ENCODE data around the gene DOCK8.

DOCK8 gene

DNA sequence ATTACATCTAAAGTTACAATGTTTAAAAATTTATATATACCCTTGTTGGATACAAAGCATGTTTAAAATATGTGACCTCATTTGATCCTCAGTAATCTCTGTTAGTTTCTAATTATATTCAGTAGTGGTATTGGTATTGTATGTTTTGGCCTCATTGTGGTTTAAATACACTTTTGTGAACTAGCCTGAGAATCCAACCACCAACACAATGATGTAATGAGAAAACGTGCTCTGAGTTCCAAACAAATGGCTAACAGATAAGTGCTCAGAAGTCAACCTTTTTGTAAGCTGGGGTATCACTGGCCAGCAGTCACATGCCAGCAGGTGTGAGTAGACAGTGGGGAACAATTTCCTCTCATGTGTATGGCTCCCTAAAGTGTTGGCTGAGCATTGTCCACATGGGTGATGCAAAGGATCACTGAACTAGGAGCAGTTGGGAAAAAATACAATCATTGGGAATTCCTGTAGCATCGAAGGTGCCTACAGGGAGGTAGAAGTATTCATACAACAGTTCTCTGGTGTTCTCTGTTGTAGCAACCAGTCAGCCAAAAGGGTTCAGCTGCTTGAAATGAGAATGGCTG is 56.1 kb downstream of the DOCK8 start:
- no peak for DNase-seq

DNA sequence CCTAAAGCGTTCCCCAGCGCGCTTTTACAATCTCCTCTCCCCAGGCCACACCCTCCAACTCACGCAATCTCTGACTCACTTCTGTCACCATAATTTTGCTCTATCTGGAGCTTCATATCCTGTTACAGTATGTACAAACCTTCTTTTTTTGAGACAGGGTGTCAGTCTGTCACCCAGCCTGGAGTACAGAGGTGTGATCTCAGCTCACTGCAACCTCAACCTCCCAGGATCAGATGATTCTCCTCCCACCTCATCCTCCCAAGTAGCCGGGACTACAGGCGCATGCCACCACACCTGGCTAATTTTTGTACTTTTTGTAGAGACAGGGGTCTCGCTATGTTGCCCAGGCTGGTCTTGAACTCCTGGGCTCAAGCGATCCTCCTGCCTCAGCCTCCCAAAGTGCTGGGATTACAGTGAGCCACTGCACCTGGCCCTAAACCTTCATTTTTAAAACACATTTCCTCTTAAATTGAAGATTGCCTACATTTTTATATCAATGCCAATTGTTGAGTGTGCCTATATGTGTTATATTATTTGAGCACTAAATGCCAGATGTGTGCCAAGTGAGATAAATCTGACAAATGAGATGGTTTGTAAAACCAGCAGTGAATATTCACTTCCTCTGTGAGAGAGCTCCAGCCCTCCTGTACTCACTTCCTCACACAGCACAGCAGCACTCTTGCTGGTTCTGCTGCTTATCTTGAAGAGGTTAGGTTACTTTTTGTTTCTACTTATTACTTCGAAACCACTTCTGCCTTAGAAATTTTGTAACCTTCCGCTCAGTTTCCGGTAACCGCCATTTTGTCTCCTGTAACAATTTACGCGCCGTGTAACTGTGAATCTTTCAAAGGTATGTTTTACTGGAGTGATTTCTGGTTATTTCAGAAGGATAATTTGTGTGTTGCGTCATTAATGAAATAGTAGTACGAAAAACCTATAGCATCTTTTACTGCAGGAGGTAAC is 57.9 kb downstream of the DOCK8 start:
- DNase-seq = no peak

DNA sequence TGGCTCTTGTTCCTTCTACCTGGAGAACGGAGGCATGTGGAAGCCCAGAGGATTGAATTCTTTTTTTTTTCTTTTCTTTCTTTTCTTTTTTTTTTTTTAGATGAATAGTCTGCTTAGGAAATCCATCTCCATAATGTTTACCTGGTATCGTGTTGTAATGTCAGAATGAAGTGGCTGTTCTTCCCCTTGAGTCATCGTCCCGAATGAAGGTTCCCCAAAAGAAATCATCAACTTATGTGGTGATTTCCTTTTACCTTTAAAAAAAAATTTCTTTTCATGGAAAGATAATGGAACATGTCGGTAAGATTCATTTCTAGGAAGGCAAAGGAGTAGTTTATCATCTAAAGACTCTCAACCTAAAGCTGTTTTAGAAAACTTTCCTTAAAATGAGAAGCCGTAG is 59.7 kb downstream of the DOCK8 start:
- no peak for DNase-seq

DNA sequence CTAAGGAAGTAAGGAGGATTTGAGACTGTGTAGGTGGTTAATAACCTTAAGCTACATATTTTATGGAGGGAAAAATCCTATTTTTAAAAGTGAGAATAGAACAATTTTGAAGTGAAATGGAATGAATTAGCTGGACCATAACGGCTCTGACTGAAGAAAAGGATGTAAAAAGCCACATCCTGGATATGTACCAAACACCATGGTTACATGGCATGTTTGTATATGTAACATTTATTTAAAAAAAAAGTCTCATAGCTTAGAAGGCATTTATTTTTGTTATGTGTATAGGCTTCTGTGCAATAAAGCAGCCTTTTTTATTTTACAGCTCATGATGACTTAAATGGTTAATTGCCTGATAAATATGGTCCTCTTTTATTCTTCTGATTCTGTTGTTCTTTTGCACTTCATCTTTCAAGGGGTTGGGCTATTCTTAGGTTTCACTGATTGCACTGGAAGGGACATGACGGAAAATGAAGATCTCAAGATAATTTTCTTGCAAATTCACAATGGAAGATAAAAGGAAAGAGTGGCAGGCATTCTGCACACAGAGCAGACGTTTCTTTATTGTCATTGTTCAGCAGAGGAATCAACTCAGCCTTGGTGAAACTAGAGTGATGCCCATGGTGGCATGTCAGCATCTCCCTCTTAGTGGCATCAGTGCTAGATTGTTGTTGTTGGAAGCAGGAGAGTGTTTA is 63.1 kb downstream of the DOCK8 start:
- no peak for DNase-seq

DNA sequence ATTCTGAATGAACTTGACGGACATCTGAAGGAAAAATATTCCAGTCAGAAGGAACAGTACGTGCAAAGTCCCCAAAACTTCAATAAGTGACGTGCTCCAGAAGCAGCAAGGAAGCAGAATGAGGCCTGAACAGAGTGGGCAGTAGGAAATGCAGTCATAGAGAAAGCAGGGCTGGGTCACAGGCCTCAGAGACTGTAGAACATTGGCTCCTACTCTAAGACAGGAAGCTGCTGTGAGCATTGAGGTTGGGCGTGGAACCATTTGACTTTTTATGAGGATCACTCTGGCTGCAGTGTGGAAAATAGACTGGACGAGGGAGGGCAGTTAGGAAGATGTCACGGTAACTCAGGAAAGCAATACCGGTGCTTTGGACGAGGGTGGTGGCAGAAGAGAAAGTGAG is 64.0 kb downstream of the DOCK8 start:
- DNase-seq = no peak

DNA sequence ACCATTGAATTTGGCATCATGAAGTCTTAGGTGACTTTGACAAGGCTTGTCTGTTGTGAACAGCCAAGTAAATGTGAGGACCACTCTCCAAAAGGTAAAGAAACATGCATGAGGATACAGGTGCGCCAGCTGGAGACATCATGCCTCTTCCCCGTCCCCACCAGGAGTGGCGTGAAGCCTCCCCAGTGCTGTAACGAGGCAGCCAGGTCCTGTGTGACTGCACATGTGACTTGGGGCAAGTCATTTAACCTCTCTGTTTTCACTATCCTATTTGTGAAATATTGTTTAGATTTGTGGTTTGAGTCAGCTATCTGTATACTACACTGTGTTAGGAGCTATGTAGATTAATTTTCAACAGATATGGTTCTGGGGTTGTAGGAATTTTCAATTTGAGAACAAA is 65.0 kb downstream of the DOCK8 start:
- no peak for DNase-seq

DNA sequence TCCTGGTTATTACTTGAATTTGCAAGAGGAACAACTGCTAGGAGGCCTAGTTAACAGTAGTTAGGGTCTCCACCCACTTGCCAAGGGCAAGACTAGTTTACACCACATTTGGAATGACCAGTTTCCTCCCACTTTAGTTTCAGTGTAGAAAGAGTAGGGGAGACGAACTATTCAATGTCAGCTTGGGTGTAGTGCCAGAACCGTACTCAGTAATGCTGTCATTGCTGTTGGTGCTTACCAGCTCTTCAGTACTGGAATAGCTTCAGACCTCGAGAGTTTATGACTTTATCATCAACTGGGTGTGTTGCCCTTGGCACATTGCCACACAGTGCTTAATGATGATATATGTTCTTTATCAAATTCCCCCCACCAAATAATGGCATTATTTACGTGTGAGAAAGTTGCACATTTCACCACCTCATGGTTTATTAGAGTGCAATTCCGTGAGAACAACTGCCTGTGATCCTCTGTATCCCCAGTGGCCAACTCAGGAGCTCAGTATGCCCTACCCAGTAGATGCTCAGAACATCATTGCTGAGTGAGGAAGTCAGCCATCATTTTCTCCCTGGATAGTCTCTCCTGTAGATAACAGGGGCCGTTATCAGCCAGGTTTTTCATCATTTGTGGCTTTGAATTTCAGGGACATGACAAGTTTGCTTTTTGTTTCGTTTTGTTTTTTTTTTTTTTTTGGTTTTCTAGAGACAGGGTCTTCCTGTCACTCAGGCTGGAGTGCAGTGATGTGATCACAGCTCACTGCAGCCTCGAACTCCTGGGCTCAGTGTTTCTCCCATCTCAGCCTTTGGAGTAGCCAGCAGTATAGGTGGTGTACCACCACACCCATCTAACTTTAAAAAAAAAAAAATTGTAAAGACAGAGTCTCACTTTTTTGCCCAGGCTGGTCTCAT is 67.3 kb downstream of the DOCK8 start:
- no peak for DNase-seq

DNA sequence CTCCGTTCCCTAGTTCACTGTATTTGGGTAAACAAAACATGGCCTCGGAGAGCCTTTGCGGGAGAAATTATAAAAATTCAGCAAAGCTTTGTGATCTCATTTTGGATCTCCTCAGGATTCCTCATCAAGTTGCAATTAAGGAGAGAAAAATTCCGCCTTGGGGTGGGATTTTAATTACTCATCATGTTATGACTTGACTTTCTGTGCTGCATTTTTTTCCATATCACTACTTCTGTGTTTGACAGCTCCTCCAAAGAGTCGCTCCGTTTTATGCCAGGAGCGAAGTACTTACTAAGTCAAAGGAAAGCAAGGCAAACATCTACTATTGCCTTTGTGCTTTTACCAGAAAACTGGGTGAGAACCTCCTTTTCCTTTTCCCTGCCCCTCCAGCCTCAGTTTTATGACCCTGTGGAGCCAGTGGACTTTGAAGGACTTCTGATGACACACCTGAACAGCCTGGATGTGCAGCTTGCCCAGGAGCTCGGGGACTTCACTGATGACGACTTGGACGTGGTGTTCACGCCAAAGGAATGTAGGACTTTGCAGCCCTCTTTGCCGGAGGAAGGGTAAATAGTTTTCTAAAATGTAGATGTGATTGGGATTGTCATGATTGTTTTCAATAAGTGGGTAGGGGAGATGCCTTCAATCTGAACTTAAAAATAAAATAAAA is 71.5 kb downstream of the DOCK8 start:
- DNase-seq = no peak

DNA sequence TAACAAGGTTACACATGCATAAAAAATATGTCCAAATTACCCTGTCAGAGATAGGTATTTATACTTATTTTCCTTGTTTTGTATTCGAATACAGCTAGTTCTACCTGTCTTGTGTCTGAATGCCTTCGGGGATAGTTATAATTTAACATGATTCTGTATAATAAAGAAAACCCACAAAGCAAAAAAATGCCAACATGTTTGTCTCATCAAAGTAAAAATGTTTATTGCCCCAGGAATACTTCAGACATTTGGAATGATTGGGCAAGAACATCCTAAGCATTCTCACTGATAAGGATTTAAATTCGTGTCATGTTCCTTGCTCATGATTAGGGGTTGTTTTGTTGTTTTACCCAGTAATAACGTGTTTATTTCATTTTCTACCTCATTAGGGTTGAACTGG is 74.5 kb downstream of the DOCK8 start:
- DNase-seq = no peak

DNA sequence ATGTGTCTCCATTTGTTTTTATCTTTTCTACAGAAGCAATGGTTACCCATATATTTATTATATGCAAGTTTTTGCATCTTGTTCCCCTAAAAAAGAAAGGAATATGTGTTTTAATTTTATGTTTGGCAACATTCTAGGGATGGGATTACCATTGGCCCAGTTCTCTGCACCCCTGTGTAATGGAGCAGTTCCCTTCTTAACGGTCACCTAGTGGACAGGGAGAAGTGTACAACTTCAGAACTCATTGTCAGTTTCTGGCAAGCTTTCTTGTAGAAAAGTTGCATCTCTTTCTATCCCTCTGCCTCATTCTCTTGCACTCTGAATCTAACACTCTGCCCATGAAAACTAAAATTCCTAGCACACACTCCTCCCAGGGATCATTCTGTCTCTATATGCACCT is 78.2 kb downstream of the DOCK8 start:
- no peak for DNase-seq

DNA sequence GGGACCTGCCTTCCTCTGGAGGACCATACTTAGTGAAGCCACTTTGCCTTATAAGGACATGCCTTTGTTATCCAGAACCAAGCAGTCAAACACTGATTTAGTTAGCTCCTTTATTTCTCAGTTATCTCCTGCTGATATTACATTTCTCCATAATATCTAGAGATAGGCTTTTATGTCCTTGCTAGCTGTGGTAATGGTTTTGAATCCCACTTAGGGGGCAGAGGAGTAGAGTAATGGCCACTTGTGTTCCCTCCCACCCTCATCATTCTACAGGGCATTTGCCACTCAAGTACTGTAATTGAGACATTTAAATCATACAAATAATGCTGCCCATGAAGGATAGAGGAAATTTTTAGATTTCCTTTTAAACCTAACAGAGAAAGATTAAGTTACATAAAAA is 80.9 kb downstream of the DOCK8 start:
- DNase-seq = no peak

DNA sequence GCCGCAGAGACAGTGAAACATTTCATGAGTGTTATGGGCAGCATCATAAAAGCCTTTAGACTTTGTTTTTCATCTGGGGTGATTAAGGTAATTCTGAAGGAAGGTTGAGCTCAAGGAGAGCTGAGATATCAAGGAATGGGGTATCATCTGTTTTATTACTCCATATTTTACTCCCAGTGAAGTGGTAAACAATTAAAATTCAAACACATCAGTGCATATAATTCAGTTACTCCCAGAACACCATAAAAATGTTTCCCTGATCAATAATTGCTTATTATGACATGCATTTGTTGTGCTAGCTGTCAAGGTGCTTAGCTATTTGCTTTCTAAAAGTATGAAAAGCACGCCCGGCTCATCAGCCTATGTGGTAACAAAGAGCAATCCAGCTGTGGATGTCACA is 81.7 kb downstream of the DOCK8 start:
- no peak for DNase-seq

DNA sequence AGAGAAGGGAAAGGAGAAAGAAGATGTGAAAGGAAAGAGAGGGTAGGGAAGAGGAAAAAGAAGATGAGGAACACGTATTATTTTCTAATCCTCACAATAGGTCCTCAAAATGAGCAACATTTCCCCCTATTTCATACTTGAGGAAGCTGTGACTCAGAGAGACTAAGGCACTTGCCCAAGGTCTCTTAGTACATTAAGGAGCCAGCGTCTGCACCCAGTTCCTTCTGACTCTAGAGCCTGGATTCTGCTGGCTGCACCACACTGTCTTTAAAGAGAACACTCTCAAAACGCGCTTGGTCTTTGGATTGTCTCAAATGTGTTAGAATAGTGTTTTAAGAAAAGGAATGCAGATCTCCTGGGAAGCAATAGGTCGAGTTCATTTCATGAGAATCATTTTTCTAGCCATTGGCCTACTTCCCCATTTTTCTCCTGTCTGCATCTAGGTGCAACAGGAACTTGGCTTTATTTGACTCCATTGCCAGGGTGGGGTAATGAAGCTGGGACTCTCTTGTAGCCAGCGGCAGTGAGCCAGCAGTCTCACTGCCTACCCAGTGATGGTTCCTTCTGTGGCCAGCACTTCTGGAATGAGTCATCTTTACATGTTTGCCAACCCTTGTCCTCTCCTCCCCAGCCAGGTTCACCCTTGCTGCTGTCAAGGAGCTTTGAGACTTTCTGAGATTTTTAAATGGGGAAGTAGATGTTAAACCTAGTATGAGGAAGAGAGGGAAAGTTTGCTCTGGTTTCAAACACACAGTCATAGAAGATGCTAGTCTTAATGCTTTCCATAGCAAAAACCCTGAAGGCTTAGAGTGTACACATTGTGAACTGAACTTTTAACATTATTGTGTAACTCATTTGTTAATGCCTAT is 82.7 kb downstream of the DOCK8 start:
- DNase-seq = no peak

DNA sequence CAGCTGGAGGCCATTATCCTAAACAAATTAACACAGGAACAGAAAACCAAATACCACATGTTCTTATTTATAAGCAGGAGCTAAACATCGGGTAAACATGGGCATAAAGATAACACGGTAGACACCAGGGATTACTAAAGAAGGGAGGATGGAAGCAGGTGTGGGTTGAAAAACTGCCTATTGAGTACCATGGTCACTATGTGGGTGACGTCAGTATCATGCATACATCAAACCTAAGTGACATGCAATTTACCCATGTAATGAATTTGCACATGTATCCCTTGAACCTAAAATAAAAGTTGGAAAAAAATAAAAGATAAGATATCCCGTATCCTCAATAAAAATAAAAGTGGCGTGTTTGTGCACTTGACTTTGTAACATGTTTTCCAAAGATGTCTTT is 88.8 kb downstream of the DOCK8 start:
- no peak for DNase-seq

DNA sequence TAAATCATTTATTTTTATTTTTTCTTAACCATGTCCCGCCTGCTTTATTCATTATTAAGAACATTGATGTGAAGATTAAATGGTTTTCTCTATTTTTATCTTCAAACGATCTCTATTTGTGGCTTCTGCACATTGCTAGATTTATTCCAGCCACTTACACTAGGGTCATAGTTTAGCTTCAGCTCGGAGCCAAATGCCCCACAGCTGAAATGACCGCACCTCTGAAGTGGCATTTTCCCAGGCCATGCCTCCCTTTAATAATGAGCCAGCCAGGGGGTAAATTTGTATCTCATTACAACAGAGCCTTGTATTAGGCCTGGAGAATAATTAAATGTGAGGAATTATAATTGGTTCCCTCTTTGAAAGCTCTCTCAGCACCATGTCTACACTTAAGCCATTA is 89.4 kb downstream of the DOCK8 start:
- DNase-seq = no peak

DNA sequence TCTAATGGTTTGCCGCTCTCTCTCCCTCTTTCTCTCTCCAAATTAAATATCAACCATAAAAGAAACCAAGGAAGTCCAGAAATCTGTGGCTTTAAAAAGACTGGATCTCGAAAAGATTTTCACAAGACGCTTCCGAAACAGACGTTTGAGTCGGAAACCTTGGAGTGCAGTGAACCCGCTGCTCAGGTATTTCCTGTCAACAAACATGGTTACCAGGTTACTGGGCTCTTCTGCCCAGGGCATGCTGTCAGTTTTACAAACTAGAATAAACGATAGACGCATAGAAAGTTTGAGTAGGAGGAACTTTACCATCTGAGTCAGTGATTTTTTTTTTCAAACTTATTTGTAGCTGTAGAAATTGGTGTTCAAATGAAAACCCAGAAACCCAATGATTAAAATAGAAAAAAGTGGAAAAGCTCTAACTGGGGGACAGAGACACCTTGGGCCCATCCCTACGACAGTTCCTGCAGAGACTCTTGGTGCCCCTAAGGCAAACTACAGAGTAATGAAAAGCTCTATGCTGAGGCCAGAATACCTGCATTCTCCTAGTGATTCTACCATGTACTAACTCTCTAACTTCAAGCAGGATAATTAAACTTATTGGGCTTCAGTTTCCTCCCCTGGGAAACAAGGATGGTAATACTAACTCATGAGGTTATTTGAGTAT is 90.0 kb downstream of the DOCK8 start:
- no peak for DNase-seq

DNA sequence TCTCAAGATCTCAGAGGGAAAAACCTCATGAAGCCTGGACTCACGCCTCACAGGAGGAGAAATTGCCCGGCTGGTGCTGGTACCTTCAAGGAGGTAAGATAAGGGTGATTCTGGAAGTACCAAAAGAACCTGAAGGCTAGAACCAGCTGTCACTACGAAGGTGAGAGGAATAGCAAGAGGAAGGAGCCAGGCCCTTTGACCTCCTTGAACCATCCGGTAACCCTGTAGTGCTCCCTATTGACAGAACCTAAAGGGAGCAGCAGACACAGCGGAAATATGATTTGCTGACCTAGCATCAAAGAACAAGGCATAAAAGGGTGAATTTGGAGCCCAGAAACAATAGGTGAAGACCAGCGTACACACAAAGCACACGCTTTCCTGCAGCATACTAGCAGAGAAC is 92.2 kb downstream of the DOCK8 start:
- no peak for DNase-seq

DNA sequence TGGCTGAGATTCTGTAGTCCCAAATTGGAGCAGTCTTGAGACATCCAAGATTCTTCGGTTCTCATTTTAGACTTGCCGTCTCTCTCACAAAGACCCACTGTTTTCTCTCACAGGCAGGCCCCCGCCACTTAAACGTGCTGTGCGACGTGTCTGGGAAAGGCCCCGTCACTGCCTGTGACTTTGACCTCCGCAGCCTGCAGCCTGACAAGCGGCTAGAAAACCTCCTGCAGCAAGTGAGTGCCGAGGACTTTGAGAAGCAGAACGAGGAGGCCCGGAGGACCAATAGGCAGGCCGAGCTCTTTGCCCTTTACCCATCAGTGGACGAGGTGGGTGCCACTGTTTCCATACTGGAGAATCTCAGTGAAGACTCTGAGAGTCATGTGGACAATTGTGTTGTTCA is 97.2 kb downstream of the DOCK8 start:
- DNase-seq = no peak

DNA sequence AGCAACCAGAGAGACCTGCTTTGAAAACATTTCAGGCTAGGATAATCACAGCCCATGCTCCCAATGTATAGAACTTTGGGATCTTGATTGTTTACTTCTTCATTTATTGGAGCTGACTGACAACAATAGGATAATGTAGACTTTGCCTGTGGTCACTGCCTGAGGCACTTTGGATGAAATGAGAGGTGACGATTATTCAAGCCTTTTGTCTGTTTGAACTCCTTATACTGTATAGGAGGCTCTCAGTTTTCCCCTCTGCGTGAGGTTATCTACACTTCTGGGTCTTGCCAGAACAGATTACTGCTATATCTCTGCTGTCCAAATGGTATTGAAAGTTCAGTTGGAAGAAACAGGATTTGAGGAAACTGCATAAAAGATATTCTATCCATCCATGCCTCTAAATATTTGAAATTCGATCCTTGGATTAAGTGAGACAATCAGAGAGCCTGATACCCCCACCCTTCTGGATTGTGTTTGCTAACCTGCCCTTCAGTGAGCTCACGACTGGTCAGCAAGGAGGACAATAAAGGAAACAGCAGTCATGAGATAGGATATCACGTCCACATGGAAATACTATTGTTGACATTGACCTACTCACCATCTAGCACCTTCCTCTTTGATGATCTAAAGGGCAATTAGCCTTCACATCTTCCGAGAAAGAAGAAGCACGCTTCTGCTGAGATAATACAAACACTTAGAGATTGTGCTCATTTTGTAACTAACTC is 98.1 kb downstream of the DOCK8 start:
- no peak for DNase-seq

DNA sequence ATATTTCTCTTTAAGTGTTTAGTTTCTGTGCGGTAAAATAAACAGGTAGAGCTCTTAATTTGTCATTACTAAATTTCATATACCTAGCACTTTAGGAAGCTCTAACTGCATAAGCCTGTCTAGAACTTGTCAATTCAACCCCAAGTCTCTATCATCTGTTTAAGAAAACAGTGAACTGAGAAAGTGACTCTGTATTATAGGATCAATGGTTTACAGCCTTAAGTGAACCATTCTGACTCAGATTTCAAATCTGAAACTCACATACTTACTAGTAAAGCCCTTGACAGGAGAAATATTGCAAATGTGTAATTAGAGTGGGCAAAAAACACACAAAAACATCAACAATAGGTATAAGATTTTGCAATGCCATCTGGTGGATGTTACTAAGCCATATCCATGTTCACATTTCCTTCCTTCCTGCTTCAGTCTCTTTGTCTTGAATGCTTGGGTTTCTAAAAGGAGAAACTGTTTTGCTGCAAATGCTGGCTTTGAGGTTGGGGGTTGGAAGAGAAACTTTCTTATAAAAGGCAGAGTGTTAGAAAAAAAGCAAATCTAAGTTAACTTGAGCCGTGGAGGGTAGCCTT is 101.8 kb downstream of the DOCK8 start:
- DNase-seq = no peak
